WTC11 (cell line): Measurements from ENCODE around the gene PRKRA.

Experiments used
- CTCF ChIP-seq: fragments of 200-600 bp; IDR thresholded peaks from 2 replicates; pipeline ENCODE4 v1.8.0; 2022; ENCODE audit warnings: antibody characterized with exemption
- MAX ChIP-seq: sonication (generic); formaldehyde crosslinking; IDR thresholded peaks from 2 replicates; pipeline ENCODE4 v1.8.0; 2022; ENCODE audit warnings: mild to moderate bottlenecking, missing genetic modification reagents
- NFYB ChIP-seq: sonication (generic); formaldehyde crosslinking; conservative IDR thresholded peaks from 2 replicates; pipeline ENCODE4 v1.8.0; 2022; ENCODE audit warnings: low read depth, missing genetic modification reagents
- PRRX2 ChIP-seq: fragments of 250-450 bp; sonication (Bioruptor Pico); IDR thresholded peaks from 2 replicates; pipeline ENCODE4 v1.8.0; 2021; ENCODE audit warnings: mild to moderate bottlenecking

GRCh38 chr2:178395941-178396570 is 54.9 kb downstream of the PRKRA start:
- TF ChIP-seq MAX (CRISPR knock-in tag) (no peak), CTCF (no peak), NFYB (CRISPR knock-in tag) (no peak), PRRX2 (CRISPR knock-in tag) (no peak)
